ENCODE results near the gene LACTBL1. TPM values are rescaled to one million over a fixed set of nuclear protein-coding genes. Genes with fewer than 3 reads are reported as not detected.

Gene LACTBL1
- total RNA-seq, 4 donors from 2014 or later: not detected

DNA sequence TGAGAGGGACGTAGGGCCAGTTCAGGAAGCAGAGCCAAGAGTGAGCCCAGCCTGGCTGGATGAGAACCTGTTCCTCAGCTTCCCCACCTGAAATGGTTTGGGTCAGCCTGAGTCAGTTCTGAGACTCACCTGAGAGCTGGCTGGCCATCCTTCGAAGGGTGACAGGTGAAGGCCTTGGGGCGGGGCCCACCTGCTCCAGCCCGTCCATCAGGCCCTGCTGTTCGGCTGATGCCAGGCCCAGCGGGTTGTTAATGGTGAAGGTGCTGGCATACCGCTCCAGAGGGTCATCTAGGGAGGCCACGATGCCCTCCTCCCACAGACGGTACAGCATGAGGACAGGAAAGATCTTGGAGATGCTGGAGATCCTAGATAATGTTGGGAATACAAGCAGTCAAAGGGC, 14.1 kb downstream of the LACTBL1 start:
- Histone ChIP-seq H3K27me3 (no peaks in the 10 kb centered on the region), H3K27ac (no peak overlapping the region), H3K4me3 (no peak overlapping the region), H3K36me3 (no peaks in the 10 kb centered on the region), H3K4me1 (no peaks in the 10 kb centered on the region), H3K9me3 (no peaks in the 10 kb centered on the region)
- TF ChIP-seq POLR2A (IDR thresholded peaks at IDR 0.05): no peak
- TF ChIP-seq, protein P1, sequence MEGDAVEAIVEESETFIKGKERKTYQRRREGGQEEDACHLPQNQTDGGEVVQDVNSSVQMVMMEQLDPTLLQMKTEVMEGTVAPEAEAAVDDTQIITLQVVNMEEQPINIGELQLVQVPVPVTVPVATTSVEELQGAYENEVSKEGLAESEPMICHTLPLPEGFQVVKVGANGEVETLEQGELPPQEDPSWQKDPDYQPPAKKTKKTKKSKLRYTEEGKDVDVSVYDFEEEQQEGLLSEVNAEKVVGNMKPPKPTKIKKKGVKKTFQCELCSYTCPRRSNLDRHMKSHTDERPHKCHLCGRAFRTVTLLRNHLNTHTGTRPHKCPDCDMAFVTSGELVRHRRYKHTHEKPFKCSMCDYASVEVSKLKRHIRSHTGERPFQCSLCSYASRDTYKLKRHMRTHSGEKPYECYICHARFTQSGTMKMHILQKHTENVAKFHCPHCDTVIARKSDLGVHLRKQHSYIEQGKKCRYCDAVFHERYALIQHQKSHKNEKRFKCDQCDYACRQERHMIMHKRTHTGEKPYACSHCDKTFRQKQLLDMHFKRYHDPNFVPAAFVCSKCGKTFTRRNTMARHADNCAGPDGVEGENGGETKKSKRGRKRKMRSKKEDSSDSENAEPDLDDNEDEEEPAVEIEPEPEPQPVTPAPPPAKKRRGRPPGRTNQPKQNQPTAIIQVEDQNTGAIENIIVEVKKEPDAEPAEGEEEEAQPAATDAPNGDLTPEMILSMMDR (IDR thresholded peaks at IDR 0.05): no peak
- intact Hi-C loops (cut with DNase I; ENCODE audit: low total_unique reads): no loop called here
- DNase-seq: no peak

DNA sequence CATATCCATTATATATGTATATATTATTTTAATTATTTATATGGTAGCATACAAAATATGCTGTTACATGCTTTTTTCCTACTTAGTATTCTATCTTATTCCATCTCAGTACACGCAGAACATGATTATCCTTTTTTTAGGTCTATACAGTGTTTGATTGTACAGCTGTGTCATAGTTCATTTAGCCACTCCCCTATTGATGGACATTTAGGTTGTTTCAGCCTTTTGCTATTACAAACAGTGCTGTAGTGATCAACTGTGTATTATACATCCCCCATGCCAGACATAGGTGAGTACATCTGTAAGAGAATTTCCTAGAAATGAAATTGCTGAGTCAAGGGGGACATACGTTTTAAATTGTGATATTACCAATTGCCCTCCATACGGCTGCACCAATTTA, 15.6 kb downstream of the LACTBL1 start:
- H3K27ac ChIP-seq: no peak overlapping the region
- TF ChIP-seq POLR2A (IDR thresholded peaks at IDR 0.05): no peak
- TF ChIP-seq, protein P1 (IDR thresholded peaks at IDR 0.05): no peak
- no peaks in the 10 kb centered on the region for H3K9me3 ChIP-seq
- H3K4me3 ChIP-seq: no peak overlapping the region
- no peaks in the 10 kb centered on the region for H3K4me1 ChIP-seq
- no peaks in the 10 kb centered on the region for H3K36me3 ChIP-seq
- intact Hi-C loops (cut with DNase I; ENCODE audit: low total_unique reads): no loop called here
- H3K27me3 ChIP-seq: no peaks in the 10 kb centered on the region
- no peak for DNase-seq

DNA sequence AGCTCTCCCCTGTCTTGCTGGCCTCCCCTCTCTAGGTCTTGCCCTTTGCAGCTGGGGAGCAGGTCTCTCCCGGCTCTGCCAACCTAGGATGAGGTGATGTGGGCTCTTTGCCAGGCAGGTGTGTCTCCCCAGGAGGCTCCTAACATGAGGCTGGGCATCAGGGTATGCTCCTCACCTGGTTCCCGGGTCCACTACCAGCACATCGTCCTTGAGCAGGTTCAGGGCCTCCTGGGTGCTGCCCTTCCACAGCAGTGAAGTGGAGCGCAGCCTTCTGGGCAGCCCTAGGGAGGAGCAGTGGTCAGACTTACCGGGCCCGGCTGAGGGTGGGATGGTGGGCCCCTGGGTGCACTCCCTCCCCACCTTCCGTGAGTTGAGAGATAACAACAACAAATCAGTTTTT, 17.5 kb downstream of the LACTBL1 start:
- no peak for DNase-seq
- intact Hi-C loops (cut with DNase I; ENCODE audit: low total_unique reads): no loop called here
- H3K36me3 ChIP-seq: no peaks in the 10 kb centered on the region
- no peak overlapping the region for H3K27ac ChIP-seq
- no peak overlapping the region for H3K4me3 ChIP-seq
- H3K9me3 ChIP-seq: no peaks in the 10 kb centered on the region
- no peaks in the 10 kb centered on the region for H3K27me3 ChIP-seq
- H3K4me1 ChIP-seq: no peaks in the 10 kb centered on the region
- no peak for TF ChIP-seq POLR2A (IDR thresholded peaks at IDR 0.05)
- TF ChIP-seq, protein P1 (IDR thresholded peaks at IDR 0.05): no peak

DNA sequence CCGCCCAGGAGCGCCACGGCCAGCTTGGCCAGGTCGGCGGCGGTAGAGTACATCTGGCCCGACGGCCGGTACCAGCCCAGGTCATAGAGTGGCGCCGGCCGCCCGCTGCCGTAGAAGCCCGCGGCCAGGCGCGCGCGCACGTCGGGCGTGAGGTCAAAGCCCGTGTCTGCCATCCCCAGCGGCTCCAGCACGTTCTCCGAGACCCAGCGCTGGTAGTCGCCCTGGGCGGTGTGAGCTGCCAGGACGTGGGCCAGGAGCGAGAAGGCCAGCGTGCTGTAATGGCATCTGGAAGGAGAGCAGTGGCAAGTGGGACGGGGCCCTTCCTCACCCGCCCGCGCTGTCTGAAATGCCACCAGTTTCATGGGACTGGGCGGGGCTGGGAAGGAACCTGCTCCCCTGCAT, 18.9 kb downstream of the LACTBL1 start:
- Histone ChIP-seq H3K27ac (no peak overlapping the region), H3K4me3 (no peak overlapping the region), H3K27me3 (no peaks in the 10 kb centered on the region), H3K36me3 (no peaks in the 10 kb centered on the region), H3K9me3 (no peaks in the 10 kb centered on the region), H3K4me1 (no peaks in the 10 kb centered on the region)
- intact Hi-C loops (cut with DNase I; ENCODE audit: low total_unique reads): no loop called here
- no peak for TF ChIP-seq POLR2A (IDR thresholded peaks at IDR 0.05)
- TF ChIP-seq, protein P1 (IDR thresholded peaks at IDR 0.05): no peak
- no peak for DNase-seq

DNA sequence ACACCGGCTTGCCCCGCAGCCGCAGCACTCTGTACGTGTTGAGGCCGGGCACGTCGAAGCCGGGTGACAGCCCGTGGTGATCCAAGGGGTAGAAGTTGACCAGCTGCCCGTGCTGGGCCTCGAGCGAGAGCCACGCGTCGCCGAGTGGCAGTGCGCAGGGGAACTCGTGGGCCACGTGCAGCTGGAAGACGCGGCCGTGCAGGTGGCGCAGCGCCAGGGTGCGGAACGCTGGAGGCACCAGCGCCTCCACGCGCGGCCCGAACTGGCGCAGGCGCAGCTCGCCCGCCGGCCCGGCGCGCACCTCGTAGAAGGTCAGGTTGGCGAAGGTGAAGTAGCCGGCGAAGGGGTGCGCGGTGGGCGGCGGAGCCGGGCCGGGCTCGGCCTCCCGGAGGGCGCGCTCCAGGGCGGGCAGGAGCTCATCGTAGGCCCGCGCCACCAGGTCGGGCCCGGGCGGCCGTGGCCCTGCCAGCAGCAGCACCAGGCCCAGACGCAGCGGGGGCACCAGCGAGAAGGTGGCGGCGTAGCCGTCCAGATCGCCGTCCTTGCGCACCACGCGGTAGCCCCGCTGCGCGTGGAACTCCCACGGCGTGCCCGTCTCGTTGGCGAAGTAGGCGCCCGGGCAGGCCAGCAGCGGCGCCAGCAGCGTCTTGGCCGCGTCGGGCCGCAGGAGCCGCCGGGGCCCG, 19.5 kb downstream of the LACTBL1 start:
- no peaks in the 10 kb centered on the region for H3K27me3 ChIP-seq
- no peak for DNase-seq
- TF ChIP-seq, protein P1 (IDR thresholded peaks at IDR 0.05): no peak
- TF ChIP-seq POLR2A (IDR thresholded peaks at IDR 0.05): no peak
- no peak overlapping the region for H3K4me3 ChIP-seq
- no peaks in the 10 kb centered on the region for H3K9me3 ChIP-seq
- no peaks in the 10 kb centered on the region for H3K36me3 ChIP-seq
- H3K27ac ChIP-seq: no peak overlapping the region
- no peaks in the 10 kb centered on the region for H3K4me1 ChIP-seq
- intact Hi-C loops (cut with DNase I; ENCODE audit: low total_unique reads): no loop called here

Measured in uterus (tissue), 4 donors.